Right lobe of liver (tissue), 6 donors: ENCODE results near the gene ASB17. TPM values are rescaled to one million over a fixed set of nuclear protein-coding genes. Genes with fewer than 3 reads are reported as not detected.
"Not testable (repeated sequence)": the region's sequence is repeated elsewhere in the genome, so short reads cannot be mapped to it uniquely, and the experiment has no call there.

ENCODE experiments used
- ATAC-seq, 4 donors: fragments of 200-7000 bp; cut with Tn5 transposase; one replicate each; pipeline ENCODE4 v1.9.1; 2020; ENCODE audit warnings: mild to moderate bottlenecking in 4 of 4, moderate library complexity in 4 of 4
- DNase-seq, 3 donors: peaks; one replicate each; pipeline ENCODE4 v3.0.0-alpha.2; 2020
- H3K27ac ChIP-seq, 3 donors: fragments of 200-600 bp; one replicate each; pipeline ENCODE4 v1.8.0; 2022
- H3K27me3 ChIP-seq, 2 donors: fragments of 200-600 bp; one replicate each; pipeline ENCODE4 v1.8.0; 2022
- H3K36me3 ChIP-seq, 4 donors: fragments of 200-600 bp; sonication (generic) in 1 of 4; one replicate each; pipeline versions ENCODE4 v1.5.1 to v1.8.0; 2017 to 2022; ENCODE audit warnings: control low read depth in 1 of 4
- H3K4me1 ChIP-seq, 4 donors: fragments of 200-600 bp; sonication (generic) in 1 of 4; one replicate each; pipeline versions ENCODE4 v1.5.1 to v1.8.0; 2017 to 2022; ENCODE audit warnings: control low read depth in 1 of 4
- H3K4me3 ChIP-seq, 3 donors: fragments of 200-600 bp; one replicate each; pipeline ENCODE4 v1.8.0; 2022
- H3K9me3 ChIP-seq, 4 donors: fragments of 200-600 bp; sonication (generic) in 1 of 4; one replicate each; pipeline versions ENCODE4 v1.5.1 to v1.8.0; 2017 to 2022; ENCODE audit warnings: control low read depth in 1 of 4
- CTCF ChIP-seq, 4 donors: fragments of 200-600 bp in 3 of 4; fragments of 450-650 bp in 1 of 4; IDR thresholded peaks; one replicate each; pipeline versions ENCODE4 v1.5.1 to v1.8.0; 2016 to 2022; ENCODE audit warnings: antibody characterized with exemption in 4 of 4, mild to moderate bottlenecking in 2 of 4
- POLR2A ChIP-seq: fragments of 450-650 bp; IDR thresholded peaks from one replicate; pipeline ENCODE4 v1.6.1; 2017; ENCODE audit warnings: antibody characterized with exemption, mild to moderate bottlenecking
- WGBS: methylation state at CpG from one replicate; pipeline ENCODE4 v1.1.6; 2018; ENCODE audit warnings: low coverage, low lambda C conversion rate; ENCODE audit not compliant: insufficient coverage; ENCODE audit errors: missing lambda C conversion rate; 5-methylcytosine and 5-hydroxymethylcytosine counted together
- intact Hi-C, 2 donors: fragments of 100-400 bp; cut with DNase I; formaldehyde crosslinking; loops; one replicate each; pipeline versions ENCODE4 v1.11.2 to v1.14.1; 2022
- total RNA-seq, 6 experiments: library from RNA; depleted of rRNA in 2 of 6; stranded (reverse); fragments of >200 nt in 2 of 6; fragmentation: NEBNext Ultra II Directional in 3 of 6; extraction: Animal tissue kit (Norgen Biotek cat#: 25700) in 3 of 6; gene quantifications; one replicate each; pipeline versions ENCODE4 v1.1.0 to v1.2.4, GENCODE V29; 2016 to 2023
- donor health status: DM: no; HTN: yes; CAD: no.
- donor health status: DM: no; HTN: no; CAD: no.
- donor health status: DM: no; HTN: no; CAD: no.
- donor health status: DM: no; HTN: yes; CAD: no.
- donor health status: DM: no; HTN: yes; CAD: no.

ASB17 gene
- total RNA-seq, 6 experiments from 2014 or later: not detected

GRCh38 chr1:75967719-75968118 is 35.5 kb upstream of the ASB17 start:
- intact Hi-C loops: no loop called here
- Histone ChIP-seq H3K27me3 (no peaks in the 10 kb centered on the region), H3K4me1 (no peaks in the 10 kb centered on the region), H3K4me3 (no peak overlapping the region), H3K27ac (no peak overlapping the region), H3K9me3 (no peaks in the 10 kb centered on the region), H3K36me3 (no peaks in the 10 kb centered on the region)
- no peak for DNase-seq
- TF ChIP-seq CTCF (IDR thresholded peaks at IDR 0.05) (no peak), POLR2A (no peak)
- 17% methylated on average over 1 of the region's 1 CpG for WGBS
- ATAC-seq: no peak

- intact Hi-C loops: no loop called here
- no peak for DNase-seq
- H3K27me3 ChIP-seq: no peaks in the 10 kb centered on the region
- ATAC-seq: no peak
- H3K36me3 ChIP-seq: no peaks in the 10 kb centered on the region
- no peak for TF ChIP-seq POLR2A
- no peak for TF ChIP-seq CTCF (IDR thresholded peaks at IDR 0.05)
- H3K4me3 ChIP-seq: no peak overlapping the region
- no peaks in the 10 kb centered on the region for H3K4me1 ChIP-seq
- H3K27ac ChIP-seq: no peak overlapping the region
- no peaks in the 10 kb centered on the region for H3K9me3 ChIP-seq
Measured at GRCh38 chr1:75964760-75965408, 32.7 kb upstream of the ASB17 start.

GRCh38 chr1:75964110-75964759 is 32.0 kb upstream of the ASB17 start:
- H3K9me3 ChIP-seq, H3K27ac ChIP-seq, H3K27me3 ChIP-seq, intact Hi-C loops, ATAC-seq, H3K36me3 ChIP-seq, H3K4me1 ChIP-seq, H3K4me3 ChIP-seq, DNase-seq: not testable (repeated sequence)
- WGBS: 74% methylated on average over 5 of the region's 10 CpGs

- DNase-seq (no peak), ATAC-seq (no peak)
- Histone ChIP-seq H3K36me3 (no peaks in the 10 kb centered on the region), H3K4me1 (no peaks in the 10 kb centered on the region), H3K9me3 (no peaks in the 10 kb centered on the region), H3K27ac (no peak overlapping the region), H3K4me3 (no peak overlapping the region), H3K27me3 (no peaks in the 10 kb centered on the region)
- TF ChIP-seq POLR2A (no peak), CTCF (IDR thresholded peaks at IDR 0.05) (no peak)
- intact Hi-C loops: no loop called here
Measured at GRCh38 chr1:75954586-75954985, 22.4 kb upstream of the ASB17 start.

GRCh38 chr1:75953461-75953860 is 21.3 kb upstream of the ASB17 start:
- intact Hi-C loops: no loop called here
- ATAC-seq (no peak), DNase-seq (no peak)
- no peaks in the 10 kb centered on the region for H3K9me3 ChIP-seq
- no peak overlapping the region for H3K4me3 ChIP-seq
- WGBS: 68% methylated on average over 4 of the region's 4 CpGs
- no peaks in the 10 kb centered on the region for H3K27me3 ChIP-seq
- no peaks in the 10 kb centered on the region for H3K4me1 ChIP-seq
- no peaks in the 10 kb centered on the region for H3K36me3 ChIP-seq
- no peak for TF ChIP-seq POLR2A
- TF ChIP-seq CTCF (IDR thresholded peaks at IDR 0.05): no peak
- H3K27ac ChIP-seq: no peak overlapping the region
